Esophagus muscularis mucosa (tissue), 4 donors: ENCODE results near the gene VWA5B2. TPM values are rescaled to one million over a fixed set of nuclear protein-coding genes. Genes with fewer than 3 reads are reported as not detected.

ENCODE experiments used
- DNase-seq: peaks from one replicate; pipeline ENCODE4 v3.0.0-alpha.2; 2017; ENCODE audit errors: extremely low spot score
- H3K27ac ChIP-seq, 4 donors: fragments of 200-600 bp; sonication (generic); replicated peaks in 1 of 4; 1 replicate in 3 of 4; 2 replicates in 1 of 4; pipeline ENCODE4 v1.5.1; 2016 to 2019; ENCODE audit warnings: mild to moderate bottlenecking in 1 of 4
- H3K27me3 ChIP-seq, 4 donors: fragments of 200-600 bp; sonication (generic); one replicate each; pipeline versions ENCODE4 v1.5.1 to v1.6.0; 2016 to 2019
- H3K36me3 ChIP-seq, 4 donors: fragments of 200-600 bp; sonication (generic); one replicate each; pipeline ENCODE4 v1.5.1; 2016 to 2019
- H3K4me1 ChIP-seq, 4 donors: fragments of 200-600 bp; sonication (generic); one replicate each; pipeline ENCODE4 v1.5.1; 2016 to 2019
- H3K4me3 ChIP-seq, 4 donors: fragments of 200-600 bp; sonication (generic); 1 replicate in 2 of 4; 2 replicates in 2 of 4; pipeline ENCODE4 v1.5.1; 2016 to 2019; ENCODE audit warnings: mild to moderate bottlenecking in 4 of 4, moderate library complexity in 1 of 4
- H3K9me3 ChIP-seq, 4 donors: fragments of 200-600 bp; sonication (generic); 1 replicate in 3 of 4; 2 replicates in 1 of 4; pipeline ENCODE4 v1.5.1; 2016 to 2019
- EP300 ChIP-seq: sonication (generic); formaldehyde crosslinking; IDR thresholded peaks from one replicate; pipeline ENCODE4 v1.6.1; 2017; ENCODE audit warnings: antibody characterized with exemption
- POLR2A ChIP-seq: fragments of 450-650 bp; IDR thresholded peaks from one replicate; pipeline ENCODE4 v1.6.1; 2017; ENCODE audit warnings: antibody characterized with exemption, moderate library complexity, mild to moderate bottlenecking, low read depth
- POLR2AphosphoS5 ChIP-seq, 2 donors: sonication (generic); formaldehyde crosslinking; IDR thresholded peaks; one replicate each; pipeline ENCODE4 v1.6.1; 2017; ENCODE audit warnings: antibody characterized with exemption in 2 of 2
- WGBS: methylation state at CpG from one replicate; pipeline ENCODE4 v1.1.5; 2018; 5-methylcytosine and 5-hydroxymethylcytosine counted together
- intact Hi-C: fragments of 100-400 bp; cut with DNase I; formaldehyde crosslinking; loops from one replicate; pipeline ENCODE4 v1.15.1; 2023
- total RNA-seq, 4 donors: library from RNA; depleted of rRNA; stranded (reverse); fragments of >200 nt; gene quantifications; one replicate each; pipeline versions ENCODE4 v1.1.0 to v1.2.1, GENCODE V29; 2016
- TF ChIP-seq, protein P1 (sequence below), 3 experiments: fragments of 200-600 bp in 2 of 3; fragments of 450-650 bp in 1 of 3; sonication (generic) in 2 of 3; IDR thresholded peaks; one replicate each; pipeline ENCODE4 v1.5.1; 2017 to 2019; ENCODE audit warnings: antibody characterized with exemption in 3 of 3, mild to moderate bottlenecking in 2 of 3, moderate library complexity in 1 of 3

VWA5B2 gene
- total RNA-seq, 4 donors from 2014 or later = 0.17 to 0.33 (median 0.32) TPM; not detected in 1

DNA sequence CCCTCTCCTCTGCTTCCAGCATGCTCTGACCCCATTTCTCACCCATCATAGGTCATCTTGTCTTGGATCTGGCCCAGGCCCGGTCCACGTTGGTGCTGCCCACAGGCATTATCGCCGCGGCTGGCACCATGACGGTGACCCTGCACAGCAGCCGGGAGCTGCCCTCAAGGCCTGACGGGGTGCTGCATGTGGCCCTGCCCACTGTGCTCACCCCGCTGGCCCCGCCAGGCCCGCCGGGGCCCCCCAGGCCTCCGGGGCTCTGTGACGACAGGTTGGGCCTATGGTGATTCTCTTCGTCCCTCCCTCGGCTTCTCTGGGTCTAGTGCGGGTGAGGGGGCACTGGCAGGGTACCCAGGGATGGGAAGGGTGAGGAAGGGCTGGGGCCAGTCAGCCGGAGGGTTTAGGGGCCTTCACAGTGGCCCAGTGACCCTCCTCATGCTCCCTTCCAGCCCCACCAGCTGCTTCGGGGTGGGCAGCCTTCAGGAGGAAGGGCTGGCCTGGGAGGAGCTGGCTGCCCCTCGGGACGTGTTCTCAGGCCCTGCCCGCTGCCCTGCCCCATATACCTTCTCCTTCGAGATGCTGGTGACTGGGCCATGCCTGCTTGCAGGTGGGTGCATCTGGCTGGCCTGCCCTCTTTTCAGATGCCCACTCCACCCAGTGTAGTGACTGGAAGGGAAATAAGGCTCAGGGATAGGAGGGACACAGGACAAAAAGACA is 3.9 kb downstream of the VWA5B2 start:
- WGBS = 89% methylated on average over 7 of the region's 23 CpGs
- Histone ChIP-seq H3K36me3 (no peaks in the 10 kb centered on the region), H3K27me3 (peaks cover 4 to 86% (median 25%) of the 10 kb centered on the region in 4 donors), H3K9me3 (no peaks in the 10 kb centered on the region), H3K4me1 (peaks cover 23 to 28% (median 26%) of the 10 kb centered on the region in 4 donors), H3K27ac (no peak overlapping the region), H3K4me3 (no peak overlapping the region)
- TF ChIP-seq, protein P1, sequence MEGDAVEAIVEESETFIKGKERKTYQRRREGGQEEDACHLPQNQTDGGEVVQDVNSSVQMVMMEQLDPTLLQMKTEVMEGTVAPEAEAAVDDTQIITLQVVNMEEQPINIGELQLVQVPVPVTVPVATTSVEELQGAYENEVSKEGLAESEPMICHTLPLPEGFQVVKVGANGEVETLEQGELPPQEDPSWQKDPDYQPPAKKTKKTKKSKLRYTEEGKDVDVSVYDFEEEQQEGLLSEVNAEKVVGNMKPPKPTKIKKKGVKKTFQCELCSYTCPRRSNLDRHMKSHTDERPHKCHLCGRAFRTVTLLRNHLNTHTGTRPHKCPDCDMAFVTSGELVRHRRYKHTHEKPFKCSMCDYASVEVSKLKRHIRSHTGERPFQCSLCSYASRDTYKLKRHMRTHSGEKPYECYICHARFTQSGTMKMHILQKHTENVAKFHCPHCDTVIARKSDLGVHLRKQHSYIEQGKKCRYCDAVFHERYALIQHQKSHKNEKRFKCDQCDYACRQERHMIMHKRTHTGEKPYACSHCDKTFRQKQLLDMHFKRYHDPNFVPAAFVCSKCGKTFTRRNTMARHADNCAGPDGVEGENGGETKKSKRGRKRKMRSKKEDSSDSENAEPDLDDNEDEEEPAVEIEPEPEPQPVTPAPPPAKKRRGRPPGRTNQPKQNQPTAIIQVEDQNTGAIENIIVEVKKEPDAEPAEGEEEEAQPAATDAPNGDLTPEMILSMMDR (IDR thresholded peaks at IDR 0.05) = no peak
- TF ChIP-seq POLR2A = no peak
- no peak for TF ChIP-seq POLR2AphosphoS5 (IDR thresholded peaks at IDR 0.05)
- TF ChIP-seq EP300 = no peak
- intact Hi-C loops = loop anchor here (5.0 kb wide), 1 partner anchor 46 kb away; the partner anchor contains the start of gene ABCF3
- DNase-seq = no peak

DNA sequence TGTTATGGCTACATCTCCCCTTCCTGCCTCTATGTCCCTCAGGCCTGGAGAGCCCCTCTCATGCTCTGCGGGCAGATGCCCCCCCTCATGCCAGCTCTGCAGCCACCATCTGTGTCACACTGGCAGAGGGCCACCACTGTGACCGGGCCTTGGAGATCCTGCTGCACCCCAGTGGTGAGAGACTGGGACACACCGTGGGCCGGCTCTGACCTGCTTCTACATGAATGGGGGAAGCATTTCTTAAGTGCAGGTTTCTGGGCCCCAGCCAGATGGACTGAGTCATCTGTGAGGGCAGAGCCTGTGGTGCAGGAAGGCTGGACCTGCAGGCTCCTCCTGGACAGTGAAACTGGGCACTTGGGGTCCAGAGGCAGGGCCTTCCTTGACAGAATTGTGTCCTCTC is 4.8 kb downstream of the VWA5B2 start:
- H3K36me3 ChIP-seq = no peaks in the 10 kb centered on the region
- no peaks in the 10 kb centered on the region for H3K9me3 ChIP-seq
- WGBS = 29% methylated on average over 1 of the region's 4 CpGs
- H3K27me3 ChIP-seq = peaks cover 4 to 86% (median 24%) of the 10 kb centered on the region in 4 donors
- intact Hi-C loops = loop anchor here (5.0 kb wide), 1 partner anchor 47 kb away; the partner anchor contains the start of gene ABCF3
- no peak for TF ChIP-seq POLR2AphosphoS5 (IDR thresholded peaks at IDR 0.05)
- TF ChIP-seq, protein P1 (IDR thresholded peaks at IDR 0.05) = no peak
- TF ChIP-seq EP300 = no peak
- no peak for TF ChIP-seq POLR2A
- H3K4me1 ChIP-seq = peaks cover 18 to 19% (median 19%) of the 10 kb centered on the region in 4 donors
- no peak for DNase-seq
- no peak overlapping the region for H3K4me3 ChIP-seq
- H3K27ac ChIP-seq = no peak overlapping the region

DNA sequence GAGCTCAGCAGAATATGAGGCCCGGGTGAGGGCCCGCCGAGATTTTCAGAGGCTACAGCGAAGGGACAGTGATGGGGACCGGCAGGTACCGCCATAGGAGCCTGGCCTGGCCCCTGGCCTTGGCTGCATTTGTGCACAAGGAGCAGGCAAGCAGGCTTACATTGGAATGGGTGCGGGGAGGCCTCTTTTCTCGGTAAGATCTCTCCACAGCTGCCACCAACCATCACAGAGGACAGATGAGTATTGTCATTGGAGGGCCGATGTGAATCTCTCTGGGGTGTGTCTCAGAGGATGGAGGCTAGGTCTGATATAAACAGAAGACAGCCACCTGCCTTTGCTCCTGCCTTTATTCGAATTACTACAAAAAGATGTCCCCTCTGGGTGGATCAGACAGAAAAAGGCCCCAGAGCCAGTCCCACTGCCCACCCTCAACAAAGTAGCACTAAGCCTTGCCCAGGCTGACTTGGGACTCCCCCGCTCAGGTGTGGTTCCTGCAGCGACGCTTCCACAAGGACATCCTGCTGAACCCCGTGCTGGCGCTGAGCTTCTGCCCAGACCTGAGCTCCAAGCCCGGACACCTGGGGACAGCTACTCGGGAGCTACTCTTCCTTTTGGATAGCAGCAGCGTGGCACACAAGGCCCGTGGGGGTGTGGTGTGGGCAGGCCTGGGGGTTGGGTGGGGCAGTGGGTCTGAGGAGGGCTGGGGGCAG is 5.4 kb downstream of the VWA5B2 start:
- 86% methylated on average over 14 of the region's 19 CpGs for WGBS
- H3K4me3 ChIP-seq = no peak overlapping the region
- DNase-seq = no peak
- H3K27ac ChIP-seq = no peak overlapping the region
- H3K27me3 ChIP-seq = peaks cover 4 to 86% (median 21%) of the 10 kb centered on the region in 4 donors
- no peak for TF ChIP-seq POLR2AphosphoS5 (IDR thresholded peaks at IDR 0.05)
- TF ChIP-seq, protein P1 (IDR thresholded peaks at IDR 0.05) = no peak
- TF ChIP-seq EP300 = no peak
- no peak for TF ChIP-seq POLR2A
- H3K4me1 ChIP-seq = peaks cover 12 to 13% (median 13%) of the 10 kb centered on the region in 4 donors
- H3K36me3 ChIP-seq = no peaks in the 10 kb centered on the region
- H3K9me3 ChIP-seq = no peaks in the 10 kb centered on the region
- intact Hi-C loops = loop anchor here (5.0 kb wide), 1 partner anchor 48 kb away; the partner anchor contains the start of gene ABCF3

DNA sequence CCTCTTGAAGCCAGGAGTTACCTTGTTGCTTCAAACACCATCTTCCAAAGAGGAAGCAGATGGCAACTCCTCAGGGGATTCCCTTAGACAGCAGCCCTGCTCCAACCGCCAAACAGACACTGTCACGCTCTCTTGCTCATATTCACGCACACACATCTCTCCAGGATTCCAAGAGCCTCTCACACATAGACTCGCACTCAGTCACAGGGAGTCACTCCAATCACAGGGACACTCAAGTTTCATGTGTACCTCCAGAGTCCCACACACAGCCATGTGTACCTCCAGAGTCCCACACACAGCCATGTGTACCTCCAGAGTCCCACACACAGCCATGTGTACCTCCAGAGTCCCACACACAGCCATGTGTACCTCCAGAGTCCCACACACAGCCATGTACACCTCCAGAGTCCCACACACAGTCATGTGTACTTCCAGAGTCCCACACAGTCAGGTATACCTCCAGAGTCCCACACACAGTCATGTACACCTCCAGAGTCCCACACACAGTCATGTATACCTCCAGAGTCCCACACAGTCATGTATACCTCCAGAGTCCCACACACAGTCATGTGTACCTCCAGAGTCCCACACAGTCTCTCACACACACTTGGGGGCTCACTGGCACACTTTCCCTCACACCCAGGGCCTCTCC is 6.1 kb downstream of the VWA5B2 start:
- WGBS = 76% methylated on average over 4 of the region's 4 CpGs
- Histone ChIP-seq H3K4me3 (no peak overlapping the region), H3K27me3 (peaks cover 0 to 81% (median 15%) of the 10 kb centered on the region in 4 donors), H3K27ac (no peak overlapping the region), H3K9me3 (no peaks in the 10 kb centered on the region), H3K36me3 (no peaks in the 10 kb centered on the region), H3K4me1 (peaks cover 5 to 6% (median 6%) of the 10 kb centered on the region in 4 donors)
- TF ChIP-seq POLR2A = no peak
- DNase-seq = no peak
- intact Hi-C loops = no loop called here

DNA sequence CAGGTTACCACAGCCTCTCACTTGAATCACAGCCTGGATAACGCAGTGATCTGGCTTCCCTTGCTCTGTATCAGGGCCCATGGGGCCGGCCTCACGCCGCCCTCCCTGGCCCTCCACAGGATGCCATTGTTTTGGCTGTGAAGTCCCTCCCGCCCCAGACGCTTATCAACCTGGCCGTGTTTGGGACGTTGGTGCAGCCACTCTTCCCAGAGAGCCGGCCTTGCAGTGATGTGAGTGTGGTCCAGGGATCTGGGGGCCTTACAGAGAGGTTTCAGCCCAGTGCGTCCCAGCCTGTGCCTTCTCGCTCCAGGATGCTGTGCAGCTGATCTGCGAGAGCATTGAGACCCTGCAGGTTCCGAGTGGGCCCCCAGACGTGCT is 6.6 kb downstream of the VWA5B2 start:
- no peak for TF ChIP-seq POLR2A
- WGBS = 48% methylated on average over 9 of the region's 14 CpGs
- Histone ChIP-seq H3K36me3 (no peaks in the 10 kb centered on the region), H3K4me3 (no peak overlapping the region), H3K27ac (no peak overlapping the region), H3K27me3 (peaks cover 0 to 81% (median 10%) of the 10 kb centered on the region in 4 donors), H3K4me1 (peaks cover under 1 to 1% (median under 1%) of the 10 kb centered on the region in 4 donors), H3K9me3 (no peaks in the 10 kb centered on the region)
- no peak for DNase-seq
- intact Hi-C loops = no loop called here
